ENCODE results near the gene SCN5A. TPM values are rescaled to one million over a fixed set of nuclear protein-coding genes. Genes with fewer than 3 reads are reported as not detected.

SCN5A gene
- total and polyA plus RNA-seq, 2 donors (not counting 1 experiment from before 2014, with no cell fraction given) = 0.20 to 0.37 TPM

DNA sequence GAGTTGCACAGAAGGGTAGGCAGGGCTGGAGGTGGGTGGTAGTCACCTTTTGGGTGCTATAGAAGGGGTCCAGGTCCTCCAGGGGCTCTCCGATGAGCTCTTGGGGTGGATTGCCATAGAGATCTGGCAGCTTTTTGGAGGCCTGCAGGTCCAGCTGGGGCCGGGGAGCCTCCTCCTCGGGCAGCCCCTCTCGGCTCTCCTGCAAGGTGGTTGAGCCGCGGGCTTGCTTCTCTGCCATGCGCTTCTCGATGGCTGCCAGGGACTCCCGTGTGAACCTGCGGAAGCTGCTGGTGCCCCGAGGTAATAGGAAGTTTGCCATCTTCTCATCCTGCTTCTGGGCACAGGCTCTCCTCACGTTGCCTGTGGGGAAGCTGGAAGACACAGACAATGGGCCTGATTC lies 16.5 kb downstream of the SCN5A start:
- TF ChIP-seq, protein P1, sequence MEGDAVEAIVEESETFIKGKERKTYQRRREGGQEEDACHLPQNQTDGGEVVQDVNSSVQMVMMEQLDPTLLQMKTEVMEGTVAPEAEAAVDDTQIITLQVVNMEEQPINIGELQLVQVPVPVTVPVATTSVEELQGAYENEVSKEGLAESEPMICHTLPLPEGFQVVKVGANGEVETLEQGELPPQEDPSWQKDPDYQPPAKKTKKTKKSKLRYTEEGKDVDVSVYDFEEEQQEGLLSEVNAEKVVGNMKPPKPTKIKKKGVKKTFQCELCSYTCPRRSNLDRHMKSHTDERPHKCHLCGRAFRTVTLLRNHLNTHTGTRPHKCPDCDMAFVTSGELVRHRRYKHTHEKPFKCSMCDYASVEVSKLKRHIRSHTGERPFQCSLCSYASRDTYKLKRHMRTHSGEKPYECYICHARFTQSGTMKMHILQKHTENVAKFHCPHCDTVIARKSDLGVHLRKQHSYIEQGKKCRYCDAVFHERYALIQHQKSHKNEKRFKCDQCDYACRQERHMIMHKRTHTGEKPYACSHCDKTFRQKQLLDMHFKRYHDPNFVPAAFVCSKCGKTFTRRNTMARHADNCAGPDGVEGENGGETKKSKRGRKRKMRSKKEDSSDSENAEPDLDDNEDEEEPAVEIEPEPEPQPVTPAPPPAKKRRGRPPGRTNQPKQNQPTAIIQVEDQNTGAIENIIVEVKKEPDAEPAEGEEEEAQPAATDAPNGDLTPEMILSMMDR (IDR thresholded peaks at IDR 0.05) = no peak
- TF ChIP-seq EZH2 (IDR thresholded peaks at IDR 0.05; ENCODE audit: borderline replicate concordance, insufficient read depth, low read depth, low read length, poor library complexity, severe bottlenecking) = no peak
- no peak for ATAC-seq (ENCODE audit: low read depth)
- Histone ChIP-seq H3K79me2 (ENCODE audit: control insufficient read depth, insufficient read depth, low read length) (no peaks in the 10 kb centered on the region), H3K4me1 (ENCODE audit: control insufficient read depth in 2 of 2, insufficient read depth in 2 of 2, low read length in 2 of 2) (no peaks in the 10 kb centered on the region), H3K36me3 (replicated peaks in 1 of 2; ENCODE audit: control extremely low read depth in 1 of 2, control insufficient read depth in 1 of 2, extremely low read depth in 1 of 2, insufficient read depth in 2 of 2, low read length in 1 of 2) (no peaks in the 10 kb centered on the region), H4K20me1 (ENCODE audit: control insufficient read depth, insufficient read depth, low read length, poor library complexity, severe bottlenecking) (no peaks in the 10 kb centered on the region), H3K9me3 (ENCODE audit: control extremely low read depth in 1 of 3, control insufficient read depth in 2 of 3, insufficient read depth in 1 of 3, low read length in 2 of 3) (peaks cover 0 to 11% (median 0%) of the 10 kb centered on the region in 3 donors), H3K27ac (ENCODE audit: low read length in 2 of 2) (no peak overlapping the region), H2AFZ (ENCODE audit: insufficient read depth, low read depth, low read length, poor library complexity, severe bottlenecking) (no peak overlapping the region), H3K9ac (ENCODE audit: low read length) (no peak overlapping the region), H3K4me3 (ENCODE audit: control extremely low read depth in 1 of 5, extremely low read depth in 1 of 5, insufficient read depth in 1 of 5, low read depth in 2 of 5, low read length in 4 of 5) (no peak overlapping the region), H3K4me2 (replicated peaks; ENCODE audit: low read depth, low read length, poor library complexity, severe bottlenecking) (no peak overlapping the region), H3K27me3 (replicated peaks in 1 of 4; ENCODE audit: control extremely low read depth in 1 of 4, control insufficient read depth in 3 of 4, insufficient read depth in 4 of 4, low read length in 3 of 4) (no peaks in the 10 kb centered on the region)
- 86% methylated on average over 12 of the region's 12 CpGs for WGBS (ENCODE audit: insufficient coverage)
- POLR2A ChIA-PET = no interaction called here
- no peaks in the 10 kb centered on the region for H3K4me1 Mint-ChIP-seq
- no peak for DNase-seq
- CTCF ChIA-PET = interaction anchor here (1.7 kb wide), 1 partner anchor 14 kb away, joined by 4 read pairs; no protein-coding TSS in a partner anchor
- H3K9me3 Mint-ChIP-seq (ENCODE audit: insufficient read depth) = no peaks in the 10 kb centered on the region
- intact Hi-C loops (cut with micrococcal nuclease) = no loop called here
- no peak overlapping the region for H3K27ac Mint-ChIP-seq
- peaks cover 14% of the 10 kb centered on the region for H3K27me3 Mint-ChIP-seq
- H3K4me3 Mint-ChIP-seq = no peak overlapping the region

DNA sequence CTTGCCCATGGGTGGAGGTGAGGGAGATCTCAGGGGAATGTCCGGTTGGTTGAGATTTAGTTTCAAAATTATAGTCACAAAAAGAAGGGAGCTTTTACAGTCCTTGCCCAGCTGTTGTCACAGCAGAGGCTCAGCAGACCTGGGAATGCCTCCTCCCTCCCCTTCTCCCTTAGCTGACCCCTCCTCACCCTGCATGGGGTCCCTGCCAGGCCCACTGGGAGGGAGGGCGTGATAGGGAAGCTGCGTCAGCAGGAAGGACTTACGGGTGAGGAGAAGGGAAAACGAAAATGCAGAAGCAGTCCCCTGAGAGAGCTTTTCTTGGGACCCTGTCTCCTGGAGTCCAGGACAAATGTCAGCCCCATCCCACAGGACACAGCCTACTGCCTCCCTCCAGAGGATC lies 18.9 kb downstream of the SCN5A start:
- intact Hi-C loops (cut with micrococcal nuclease) = no loop called here
- H3K36me3 ChIP-seq (replicated peaks in 1 of 2; ENCODE audit: control extremely low read depth in 1 of 2, control insufficient read depth in 1 of 2, extremely low read depth in 1 of 2, insufficient read depth in 2 of 2, low read length in 1 of 2) = no peaks in the 10 kb centered on the region
- Mint-ChIP-seq H3K9me3 (ENCODE audit: insufficient read depth) (no peaks in the 10 kb centered on the region), H3K4me1 (no peaks in the 10 kb centered on the region), H3K27ac (no peak overlapping the region), H3K4me3 (no peak overlapping the region), H3K27me3 (peaks cover 10% of the 10 kb centered on the region)
- H3K4me1 ChIP-seq (ENCODE audit: control insufficient read depth in 2 of 2, insufficient read depth in 2 of 2, low read length in 2 of 2) = no peaks in the 10 kb centered on the region
- H2AFZ ChIP-seq (ENCODE audit: insufficient read depth, low read depth, low read length, poor library complexity, severe bottlenecking) = no peak overlapping the region
- H3K27ac ChIP-seq (ENCODE audit: low read length in 2 of 2) = no peak overlapping the region
- CTCF ChIA-PET = interaction anchor here (1.1 kb wide), 1 partner anchor 21 kb away, joined by 3 read pairs; no protein-coding TSS in a partner anchor
- no peaks in the 10 kb centered on the region for H3K79me2 ChIP-seq (ENCODE audit: control insufficient read depth, insufficient read depth, low read length)
- H3K4me3 ChIP-seq (ENCODE audit: control extremely low read depth in 1 of 5, extremely low read depth in 1 of 5, insufficient read depth in 1 of 5, low read depth in 2 of 5, low read length in 4 of 5) = no peak overlapping the region
- H3K27me3 ChIP-seq (replicated peaks in 1 of 4; ENCODE audit: control extremely low read depth in 1 of 4, control insufficient read depth in 3 of 4, insufficient read depth in 4 of 4, low read length in 3 of 4) = no peaks in the 10 kb centered on the region
- no peak for TF ChIP-seq EZH2 (IDR thresholded peaks at IDR 0.05; ENCODE audit: borderline replicate concordance, insufficient read depth, low read depth, low read length, poor library complexity, severe bottlenecking)
- TF ChIP-seq, protein P1 (IDR thresholded peaks at IDR 0.05) = no peak
- H3K4me2 ChIP-seq (replicated peaks; ENCODE audit: low read depth, low read length, poor library complexity, severe bottlenecking) = no peak overlapping the region
- H4K20me1 ChIP-seq (ENCODE audit: control insufficient read depth, insufficient read depth, low read length, poor library complexity, severe bottlenecking) = no peaks in the 10 kb centered on the region
- ATAC-seq (ENCODE audit: low read depth) (no peak), DNase-seq (no peak)
- no peak overlapping the region for H3K9ac ChIP-seq (ENCODE audit: low read length)
- POLR2A ChIA-PET = no interaction called here
- 68% methylated on average over 3 of the region's 5 CpGs for WGBS (ENCODE audit: insufficient coverage)
- H3K9me3 ChIP-seq (ENCODE audit: control extremely low read depth in 1 of 3, control insufficient read depth in 2 of 3, insufficient read depth in 1 of 3, low read length in 2 of 3) = peaks cover 0 to 11% (median 0%) of the 10 kb centered on the region in 3 donors
